ENCODE data around the gene KCNJ8. TPM values are rescaled to one million over a fixed set of nuclear protein-coding genes. Genes with fewer than 3 reads are reported as not detected.
"Not testable (repeated sequence)": the region's sequence is repeated elsewhere in the genome, so short reads cannot be mapped to it uniquely, and the experiment has no call there.

Gene KCNJ8
- total and polyA plus RNA-seq, 7 experiments from 2014 or later, result not detected

GRCh38 chr12:21788089-21788983 is 13.8 kb upstream of the KCNJ8 start:
- H3K9me3 ChIP-seq (ENCODE audit: control insufficient read depth in 2 of 3, low read length in 3 of 3), result no peaks in the 10 kb centered on the region
- CTCF ChIA-PET, result no interaction called here

GRCh38 chr12:21786041-21786531 is 11.6 kb upstream of the KCNJ8 start:
- ATAC-seq (no peak), DNase-seq (no peak)
- Histone ChIP-seq H3K9me3 (ENCODE audit: control insufficient read depth in 2 of 3, low read length in 3 of 3) (no peaks in the 10 kb centered on the region), H3K4me3 (ENCODE audit: low read length) (no peak overlapping the region), H3K27me3 (ENCODE audit: control insufficient read depth in 2 of 2, insufficient read depth in 2 of 2, low read length in 2 of 2) (no peaks in the 10 kb centered on the region), H3K36me3 (ENCODE audit: control insufficient read depth in 2 of 3, insufficient read depth in 3 of 3, low read length in 3 of 3) (no peaks in the 10 kb centered on the region), H3K4me1 (ENCODE audit: control insufficient read depth in 2 of 2, insufficient read depth in 2 of 2, low read length in 2 of 2) (no peaks in the 10 kb centered on the region), H3K27ac (ENCODE audit: low read depth, low read length) (no peak overlapping the region)
- peaks cover 0 to 22% (median 4%) of the 10 kb centered on the region in 5 donors for H3K27me3 Mint-ChIP-seq
- H3K4me1 Mint-ChIP-seq, result no peaks in the 10 kb centered on the region
- intact Hi-C loops (cut with micrococcal nuclease), result no loop called here
- H3K36me3 Mint-ChIP-seq, result no peaks in the 10 kb centered on the region
- peaks cover 0 to 6% (median 1%) of the 10 kb centered on the region in 11 donors for H3K9me3 Mint-ChIP-seq
- POLR2A ChIA-PET, result no interaction called here
- CTCF ChIA-PET, result no interaction called here
- no peak overlapping the region for H3K27ac Mint-ChIP-seq
- H3K4me3 Mint-ChIP-seq, result no peak overlapping the region

More at GRCh38 chr12:21788089-21788983, 13.8 kb upstream of the KCNJ8 start:
- Histone ChIP-seq H3K36me3 (ENCODE audit: control insufficient read depth in 2 of 3, insufficient read depth in 3 of 3, low read length in 3 of 3) (no peaks in the 10 kb centered on the region), H3K27ac (ENCODE audit: low read depth, low read length) (no peak overlapping the region), H3K4me1 (ENCODE audit: control insufficient read depth in 2 of 2, insufficient read depth in 2 of 2, low read length in 2 of 2) (no peaks in the 10 kb centered on the region), H3K27me3 (ENCODE audit: control insufficient read depth in 2 of 2, insufficient read depth in 2 of 2, low read length in 2 of 2) (no peaks in the 10 kb centered on the region), H3K4me3 (ENCODE audit: low read length) (no peak overlapping the region)
- Mint-ChIP-seq H3K27ac (no peak overlapping the region), H3K4me3 (no peak overlapping the region), H3K9me3 (peaks cover 0 to 8% (median 1%) of the 10 kb centered on the region in 11 donors), H3K27me3 (peaks cover 0 to 18% (median 14%) of the 10 kb centered on the region in 5 donors), H3K36me3 (no peaks in the 10 kb centered on the region), H3K4me1 (no peaks in the 10 kb centered on the region)
- intact Hi-C loops (cut with micrococcal nuclease), result no loop called here
- POLR2A ChIA-PET, result interaction anchor here (0.5 kb wide), 1 partner anchor 283 kb away, joined by 3 read pairs; no protein-coding TSS in a partner anchor
- DNase-seq (no peak), ATAC-seq (no peak)

- POLR2A ChIA-PET, H3K9me3 Mint-ChIP-seq: not testable (repeated sequence)
Observed at GRCh38 chr12:21782723-21783122, 8.2 kb upstream of the KCNJ8 start.

GRCh38 chr12:21780786-21781185 is 6.3 kb upstream of the KCNJ8 start:
- ATAC-seq (no peak), DNase-seq (no peak)
- Histone ChIP-seq H3K4me3 (ENCODE audit: low read length) (no peak overlapping the region), H3K27me3 (ENCODE audit: control insufficient read depth in 2 of 2, insufficient read depth in 2 of 2, low read length in 2 of 2) (peaks cover 0 to 2% of the 10 kb centered on the region in 2 donors), H3K4me1 (ENCODE audit: control insufficient read depth in 2 of 2, insufficient read depth in 2 of 2, low read length in 2 of 2) (no peaks in the 10 kb centered on the region), H3K36me3 (ENCODE audit: control insufficient read depth in 2 of 3, insufficient read depth in 3 of 3, low read length in 3 of 3) (no peaks in the 10 kb centered on the region), H3K27ac (ENCODE audit: low read depth, low read length) (no peak overlapping the region), H3K9me3 (ENCODE audit: control insufficient read depth in 2 of 3, low read length in 3 of 3) (no peaks in the 10 kb centered on the region)
- Mint-ChIP-seq H3K36me3 (no peaks in the 10 kb centered on the region), H3K4me1 (peaks cover 0 to 4% (median 2%) of the 10 kb centered on the region in 7 donors), H3K9me3 (peaks cover 0 to 4% (median 0%) of the 10 kb centered on the region in 11 donors), H3K4me3 (no peak overlapping the region), H3K27me3 (peaks cover 22 to 38% (median 34%) of the 10 kb centered on the region in 5 donors), H3K27ac (no peak overlapping the region)
- intact Hi-C loops (cut with micrococcal nuclease), result loop anchor here in 1 of 2 donors (1.0 kb wide), 1 partner anchor 9 kb away; no protein-coding TSS in a partner anchor
- CTCF ChIA-PET, result no interaction called here
- POLR2A ChIA-PET, result no interaction called here

More at GRCh38 chr12:21782723-21783122, 8.2 kb upstream of the KCNJ8 start:
- H3K9me3 ChIP-seq (ENCODE audit: control insufficient read depth in 2 of 3, low read length in 3 of 3); H3K27me3 ChIP-seq (ENCODE audit: control insufficient read depth in 2 of 2, insufficient read depth in 2 of 2, low read length in 2 of 2); H3K4me3 ChIP-seq (ENCODE audit: low read length); H3K27ac Mint-ChIP-seq; H3K36me3 ChIP-seq (ENCODE audit: control insufficient read depth in 2 of 3, insufficient read depth in 3 of 3, low read length in 3 of 3); H3K27ac ChIP-seq (ENCODE audit: low read depth, low read length); CTCF ChIA-PET; H3K4me3 Mint-ChIP-seq; H3K4me1 Mint-ChIP-seq; H3K36me3 Mint-ChIP-seq; H3K4me1 ChIP-seq (ENCODE audit: control insufficient read depth in 2 of 2, insufficient read depth in 2 of 2, low read length in 2 of 2); intact Hi-C loops (cut with micrococcal nuclease); ATAC-seq; DNase-seq: not testable (repeated sequence)
- peaks cover 8 to 22% (median 19%) of the 10 kb centered on the region in 5 donors for H3K27me3 Mint-ChIP-seq

- H3K27me3 ChIP-seq (ENCODE audit: control insufficient read depth in 2 of 2, insufficient read depth in 2 of 2, low read length in 2 of 2), result peaks cover 0 to 13% of the 10 kb centered on the region in 2 donors
- no peak overlapping the region for H3K4me3 ChIP-seq (ENCODE audit: low read length)
- peaks cover 0 to 23% (median 18%) of the 10 kb centered on the region in 7 donors for H3K4me1 Mint-ChIP-seq
- H3K27ac Mint-ChIP-seq, result no peak overlapping the region
- no peaks in the 10 kb centered on the region for H3K36me3 ChIP-seq (ENCODE audit: control insufficient read depth in 2 of 3, insufficient read depth in 3 of 3, low read length in 3 of 3)
- no peak overlapping the region for H3K4me3 Mint-ChIP-seq
- ATAC-seq (no peak), DNase-seq (no peak)
- peaks cover 0 to 2% (median 0%) of the 10 kb centered on the region in 5 donors for H3K36me3 Mint-ChIP-seq
- H3K27ac ChIP-seq (ENCODE audit: low read depth, low read length), result no peak overlapping the region
- POLR2A ChIA-PET, result no interaction called here
- intact Hi-C loops (cut with micrococcal nuclease), result no loop called here
- no peaks in the 10 kb centered on the region for H3K4me1 ChIP-seq (ENCODE audit: control insufficient read depth in 2 of 2, insufficient read depth in 2 of 2, low read length in 2 of 2)
- CTCF ChIA-PET, result no interaction called here
- peaks cover 54 to 63% (median 58%) of the 10 kb centered on the region in 5 donors for H3K27me3 Mint-ChIP-seq
- H3K9me3 ChIP-seq (ENCODE audit: control insufficient read depth in 2 of 3, low read length in 3 of 3), result no peaks in the 10 kb centered on the region
- no peaks in the 10 kb centered on the region for H3K9me3 Mint-ChIP-seq
Observed at GRCh38 chr12:21776175-21776574, 1.7 kb upstream of the KCNJ8 start.

GRCh38 chr12:21775133-21775820 is 771 bp upstream of the KCNJ8 start:
- Mint-ChIP-seq H3K27me3 (peaks cover 51 to 68% (median 59%) of the 10 kb centered on the region in 5 donors), H3K36me3 (peaks cover 0 to 2% (median 0%) of the 10 kb centered on the region in 5 donors), H3K4me1 (peaks cover 0 to 23% (median 18%) of the 10 kb centered on the region in 7 donors), H3K27ac (no peak overlapping the region), H3K4me3 (peak overlapping the region in 9 of 10 donors; percentile 34 to 82 (median 69)), H3K9me3 (no peaks in the 10 kb centered on the region)
- H3K36me3 ChIP-seq (ENCODE audit: control insufficient read depth in 2 of 3, insufficient read depth in 3 of 3, low read length in 3 of 3), result no peaks in the 10 kb centered on the region
- H3K27ac ChIP-seq (ENCODE audit: low read depth, low read length), result no peak overlapping the region
- ChIA-PET CTCF (interaction anchor here (0.7 kb wide), 1 partner anchor 229 kb away, joined by 4 read pairs; no protein-coding TSS in a partner anchor), POLR2A (no interaction called here)
- no peak overlapping the region for H3K4me3 ChIP-seq (ENCODE audit: low read length)
- intact Hi-C loops (cut with micrococcal nuclease), result no loop called here
- ATAC-seq (no peak), DNase-seq (no peak)
- H3K27me3 ChIP-seq (ENCODE audit: control insufficient read depth in 2 of 2, insufficient read depth in 2 of 2, low read length in 2 of 2), result peaks cover 0 to 13% of the 10 kb centered on the region in 2 donors
- H3K4me1 ChIP-seq (ENCODE audit: control insufficient read depth in 2 of 2, insufficient read depth in 2 of 2, low read length in 2 of 2), result no peaks in the 10 kb centered on the region
- H3K9me3 ChIP-seq (ENCODE audit: control insufficient read depth in 2 of 3, low read length in 3 of 3), result no peaks in the 10 kb centered on the region

All from naive thymus-derived CD4-positive, alpha-beta T cell (primary cell).